Neural progenitor cell (in vitro differentiated cells): Measurements from ENCODE around the gene DBNDD1.

Experiments
- EZH2 ChIP-seq: fragments of 200-600 bp; sonication (generic); IDR thresholded peaks from 2 replicates; pipeline ENCODE4 v1.6.1; 2017; ENCODE audit warnings: antibody characterized with exemption, mild to moderate bottlenecking, moderate library complexity
- EZH2phosphoT487 ChIP-seq: fragments of 200-600 bp; sonication (generic); IDR thresholded peaks from 2 replicates; pipeline ENCODE4 v1.6.1; 2017; ENCODE audit warnings: antibody characterized with exemption
- TF ChIP-seq, protein P1 (sequence below): fragments of 200-600 bp; sonication (generic); IDR thresholded peaks from 2 replicates; pipeline ENCODE4 v1.5.1; 2017; ENCODE audit warnings: antibody characterized with exemption, mild to moderate bottlenecking

DNA sequence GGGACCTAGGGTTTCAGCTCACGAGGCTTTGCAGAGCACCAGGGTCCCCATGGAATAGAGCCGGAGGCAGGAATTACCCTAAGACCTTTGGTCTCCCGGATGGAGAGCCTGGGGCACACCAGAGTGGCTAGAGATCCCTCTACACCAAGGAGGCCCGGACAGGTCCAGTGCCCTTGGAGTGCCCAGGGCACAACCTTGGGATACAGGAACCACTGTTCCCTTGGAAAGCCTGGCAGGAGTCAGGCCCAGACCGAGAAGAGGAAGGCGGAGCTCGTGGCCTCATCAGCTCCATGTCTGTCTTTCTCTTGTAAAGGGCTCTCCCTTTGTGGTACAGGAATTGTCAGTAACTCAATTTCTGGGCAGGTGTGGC, 3.8 kb upstream of the DBNDD1 start:
- TF ChIP-seq EZH2phosphoT487 (no peak), EZH2 (no peak)
- TF ChIP-seq, protein P1, sequence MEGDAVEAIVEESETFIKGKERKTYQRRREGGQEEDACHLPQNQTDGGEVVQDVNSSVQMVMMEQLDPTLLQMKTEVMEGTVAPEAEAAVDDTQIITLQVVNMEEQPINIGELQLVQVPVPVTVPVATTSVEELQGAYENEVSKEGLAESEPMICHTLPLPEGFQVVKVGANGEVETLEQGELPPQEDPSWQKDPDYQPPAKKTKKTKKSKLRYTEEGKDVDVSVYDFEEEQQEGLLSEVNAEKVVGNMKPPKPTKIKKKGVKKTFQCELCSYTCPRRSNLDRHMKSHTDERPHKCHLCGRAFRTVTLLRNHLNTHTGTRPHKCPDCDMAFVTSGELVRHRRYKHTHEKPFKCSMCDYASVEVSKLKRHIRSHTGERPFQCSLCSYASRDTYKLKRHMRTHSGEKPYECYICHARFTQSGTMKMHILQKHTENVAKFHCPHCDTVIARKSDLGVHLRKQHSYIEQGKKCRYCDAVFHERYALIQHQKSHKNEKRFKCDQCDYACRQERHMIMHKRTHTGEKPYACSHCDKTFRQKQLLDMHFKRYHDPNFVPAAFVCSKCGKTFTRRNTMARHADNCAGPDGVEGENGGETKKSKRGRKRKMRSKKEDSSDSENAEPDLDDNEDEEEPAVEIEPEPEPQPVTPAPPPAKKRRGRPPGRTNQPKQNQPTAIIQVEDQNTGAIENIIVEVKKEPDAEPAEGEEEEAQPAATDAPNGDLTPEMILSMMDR, result no peak
